ENCODE results near the gene LIG1. TPM values are rescaled to one million over a fixed set of nuclear protein-coding genes. Genes with fewer than 3 reads are reported as not detected.

The LIG1 gene
- total RNA-seq (10 to 100 TPM; 47.1 to 58.0 TPM), total RNA-seq (73.6 to 74.3 reads per million in 2 donors)

DNA sequence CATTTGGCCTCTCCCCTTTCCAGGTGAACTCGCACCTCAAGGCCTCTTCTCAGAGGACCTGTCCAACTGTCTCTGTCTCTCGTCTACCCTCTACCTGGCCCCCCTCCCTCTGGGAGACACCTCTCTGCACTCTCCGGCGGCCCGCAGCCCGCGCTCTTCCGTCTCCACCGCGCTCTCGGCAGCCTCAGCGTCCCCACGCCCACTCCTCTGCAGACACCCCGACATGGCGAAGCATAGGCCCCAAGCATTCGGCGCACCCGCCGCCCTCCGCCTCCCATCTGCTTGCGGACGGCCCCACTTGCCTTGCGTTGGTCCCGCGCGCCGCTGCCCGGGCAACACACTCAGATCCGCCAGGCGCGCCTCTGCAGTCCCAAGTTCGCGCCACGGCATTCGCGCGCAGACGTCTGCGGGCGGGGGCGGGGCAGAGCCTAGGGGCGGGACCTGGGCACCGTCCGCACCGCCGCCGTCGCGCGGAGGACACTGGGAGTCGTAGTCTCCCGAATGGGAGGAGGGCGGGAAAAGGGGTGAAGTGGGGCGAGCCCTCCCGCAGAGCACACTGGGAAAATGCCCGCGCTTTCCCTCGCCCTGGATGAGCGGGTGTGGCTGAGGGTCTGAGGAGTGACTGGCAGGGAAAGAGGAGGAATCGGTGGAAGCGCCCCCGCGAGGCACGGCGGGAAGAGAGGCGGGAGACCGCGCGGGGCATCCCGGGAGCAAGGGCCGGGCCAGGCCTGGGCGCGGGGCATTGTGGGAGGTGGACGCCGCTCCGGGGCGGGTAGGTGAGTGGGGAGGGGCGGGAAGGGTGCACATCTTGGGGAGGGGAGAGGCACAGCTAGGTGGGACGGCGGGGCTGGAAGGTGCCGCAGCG lies at the start of gene LIG1, which contains the start of gene ZSWIM9:
Gene LIG1, minus strand, starts transcription at position 406 of the 865 bp plus-strand sequence. CDS start 4,778 bp downstream, outside the sequence.
Gene ZSWIM9, plus strand, starts transcription at position 742 of the 865 bp plus-strand sequence. CDS start 1,123 bp downstream, outside the sequence.
- Mint-ChIP-seq H3K27me3 (no peaks in the 10 kb centered on the region), H3K4me1 (peaks cover 32% of the 10 kb centered on the region), H3K27ac (peak within 1 kb of the TSS; percentile 91), H3K4me3 (peak within 1 kb of the TSS; percentile 99), H3K36me3 (ENCODE audit: low read depth) (peaks cover 11% of the 10 kb centered on the region)
- ATAC-seq (peak; percentile 88), DNase-seq (peak; percentile 81 to 87 (median 86))
- H3K9me3 ChIP-seq (ENCODE audit: control insufficient read depth, low read length, poor library complexity, severe bottlenecking) = no peaks in the 10 kb centered on the region

DNA sequence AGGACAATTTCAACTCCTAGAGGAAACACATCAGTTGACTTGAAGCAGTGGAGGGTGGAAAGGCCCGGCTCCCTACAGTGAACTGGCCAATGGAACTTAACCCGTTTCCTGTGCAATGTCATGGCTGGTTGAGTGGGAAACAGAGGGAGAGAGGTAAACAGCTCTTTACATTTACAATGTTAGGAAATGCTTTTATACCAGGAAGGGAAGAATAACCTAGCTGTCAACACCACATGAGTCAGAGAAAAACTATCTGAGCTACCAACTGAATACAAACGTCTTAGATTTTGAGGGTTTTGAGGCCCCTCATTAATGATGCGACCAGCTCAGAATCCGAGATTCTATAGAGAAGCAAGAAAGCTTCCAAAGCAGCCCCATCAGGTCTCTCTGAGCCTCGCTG lies 48.9 kb upstream of the LIG1 start:
- no peak overlapping the region for H3K4me3 Mint-ChIP-seq
- H3K27ac Mint-ChIP-seq = no peak overlapping the region
- ATAC-seq (no peak), DNase-seq (no peak)
- peaks cover 3% of the 10 kb centered on the region for H3K36me3 Mint-ChIP-seq (ENCODE audit: low read depth)
- H3K27me3 Mint-ChIP-seq = no peaks in the 10 kb centered on the region
- H3K9me3 ChIP-seq (ENCODE audit: control insufficient read depth, low read length, poor library complexity, severe bottlenecking) = no peaks in the 10 kb centered on the region
- H3K4me1 Mint-ChIP-seq = peaks cover 13% of the 10 kb centered on the region

- Mint-ChIP-seq H3K27ac (no peak overlapping the region), H3K27me3 (no peaks in the 10 kb centered on the region), H3K4me1 (peaks cover 18% of the 10 kb centered on the region), H3K4me3 (no peak overlapping the region), H3K36me3 (ENCODE audit: low read depth) (peaks cover 8% of the 10 kb centered on the region)
- ATAC-seq (no peak), DNase-seq (no peak)
- H3K9me3 ChIP-seq (ENCODE audit: control insufficient read depth, low read length, poor library complexity, severe bottlenecking) = no peaks in the 10 kb centered on the region
These were observed 46.8 kb upstream of the LIG1 start for GRCh38 chr19:48216933-48217332.

GRCh38 chr19:48213959-48214358 lies 43.8 kb upstream of the LIG1 start:
- Mint-ChIP-seq H3K4me1 (peaks cover 21% of the 10 kb centered on the region), H3K27me3 (no peaks in the 10 kb centered on the region), H3K4me3 (no peak overlapping the region), H3K36me3 (ENCODE audit: low read depth) (peaks cover 10% of the 10 kb centered on the region), H3K27ac (no peak overlapping the region)
- DNase-seq = no peak
- ATAC-seq = no peak
- H3K9me3 ChIP-seq (ENCODE audit: control insufficient read depth, low read length, poor library complexity, severe bottlenecking) = no peaks in the 10 kb centered on the region

DNA sequence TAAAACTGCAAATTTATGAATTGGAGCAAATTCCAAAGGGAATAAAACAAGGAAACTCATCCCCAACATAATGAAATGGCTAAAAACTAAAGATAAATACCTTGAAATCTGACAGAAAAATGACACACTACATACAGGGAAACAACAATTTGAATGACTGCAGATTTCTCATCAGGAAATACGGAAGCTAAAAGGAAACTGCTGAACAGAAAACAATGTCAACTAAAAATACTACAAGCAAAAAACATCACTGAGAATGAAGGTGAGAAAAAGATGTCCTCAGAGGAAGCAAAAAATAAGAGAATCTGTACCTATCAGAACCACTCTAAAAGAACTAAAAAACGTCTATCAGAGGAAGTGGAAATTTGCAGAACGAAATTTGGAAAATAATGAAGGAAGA lies 39.9 kb upstream of the LIG1 start:
- no peaks in the 10 kb centered on the region for H3K27me3 Mint-ChIP-seq
- no peaks in the 10 kb centered on the region for H3K9me3 ChIP-seq (ENCODE audit: control insufficient read depth, low read length, poor library complexity, severe bottlenecking)
- no peak overlapping the region for H3K4me3 Mint-ChIP-seq
- peaks cover 17% of the 10 kb centered on the region for H3K4me1 Mint-ChIP-seq
- no peak for DNase-seq
- H3K36me3 Mint-ChIP-seq (ENCODE audit: low read depth) = peaks cover 9% of the 10 kb centered on the region
- peak overlapping the region; percentile 75 for H3K27ac Mint-ChIP-seq
- ATAC-seq = no peak

GRCh38 chr19:48206397-48207093 lies 36.4 kb upstream of the LIG1 start:
- no peak for DNase-seq
- H3K9me3 ChIP-seq (ENCODE audit: control insufficient read depth, low read length, poor library complexity, severe bottlenecking) = no peaks in the 10 kb centered on the region
- peaks cover 8% of the 10 kb centered on the region for H3K4me1 Mint-ChIP-seq
- peak overlapping the region; percentile 70 for H3K27ac Mint-ChIP-seq
- H3K36me3 Mint-ChIP-seq (ENCODE audit: low read depth) = no peaks in the 10 kb centered on the region
- H3K27me3 Mint-ChIP-seq = no peaks in the 10 kb centered on the region
- no peak overlapping the region for H3K4me3 Mint-ChIP-seq
- no peak for ATAC-seq

- DNase-seq (peak; percentile 74 to 83 (median 80)), ATAC-seq (peak; percentile 100)
- Mint-ChIP-seq H3K4me3 (no peak overlapping the region), H3K36me3 (ENCODE audit: low read depth) (no peaks in the 10 kb centered on the region), H3K27me3 (no peaks in the 10 kb centered on the region), H3K27ac (no peak overlapping the region), H3K4me1 (peaks cover 5% of the 10 kb centered on the region)
- no peaks in the 10 kb centered on the region for H3K9me3 ChIP-seq (ENCODE audit: control insufficient read depth, low read length, poor library complexity, severe bottlenecking)
These were observed 33.9 kb upstream of the LIG1 start for GRCh38 chr19:48203794-48204628.

DNA sequence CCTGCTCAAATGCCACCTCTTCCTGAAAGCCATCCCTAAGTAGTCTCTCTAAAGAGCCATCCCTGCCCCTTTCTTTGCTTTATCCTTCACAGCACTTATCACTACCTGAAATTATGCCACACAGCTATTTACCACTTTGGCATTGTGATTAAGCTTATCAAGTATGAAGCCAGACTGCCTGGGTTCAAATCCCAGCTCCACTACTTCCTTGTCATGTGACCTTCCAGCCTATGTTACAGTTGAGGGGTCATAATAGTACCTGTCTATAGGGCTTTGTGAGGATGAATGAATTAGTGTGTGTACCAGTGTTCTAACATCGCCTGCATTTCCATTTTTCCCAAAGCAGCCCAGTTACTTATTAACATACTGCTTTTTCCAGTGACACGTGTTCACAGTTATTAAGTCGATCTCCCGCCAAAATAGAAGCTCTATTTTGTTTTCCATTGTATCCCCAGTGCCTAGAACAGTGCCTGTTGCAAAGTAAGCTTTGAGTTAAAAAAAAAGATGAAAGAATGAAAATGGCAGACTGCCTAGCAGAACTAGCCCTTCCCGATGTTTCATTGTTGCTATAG lies 33.2 kb upstream of the LIG1 start:
- H3K36me3 Mint-ChIP-seq (ENCODE audit: low read depth) = no peaks in the 10 kb centered on the region
- peaks cover 5% of the 10 kb centered on the region for H3K4me1 Mint-ChIP-seq
- ATAC-seq (no peak), DNase-seq (no peak)
- no peaks in the 10 kb centered on the region for H3K9me3 ChIP-seq (ENCODE audit: control insufficient read depth, low read length, poor library complexity, severe bottlenecking)
- no peaks in the 10 kb centered on the region for H3K27me3 Mint-ChIP-seq
- no peak overlapping the region for H3K4me3 Mint-ChIP-seq
- H3K27ac Mint-ChIP-seq = no peak overlapping the region

DNA sequence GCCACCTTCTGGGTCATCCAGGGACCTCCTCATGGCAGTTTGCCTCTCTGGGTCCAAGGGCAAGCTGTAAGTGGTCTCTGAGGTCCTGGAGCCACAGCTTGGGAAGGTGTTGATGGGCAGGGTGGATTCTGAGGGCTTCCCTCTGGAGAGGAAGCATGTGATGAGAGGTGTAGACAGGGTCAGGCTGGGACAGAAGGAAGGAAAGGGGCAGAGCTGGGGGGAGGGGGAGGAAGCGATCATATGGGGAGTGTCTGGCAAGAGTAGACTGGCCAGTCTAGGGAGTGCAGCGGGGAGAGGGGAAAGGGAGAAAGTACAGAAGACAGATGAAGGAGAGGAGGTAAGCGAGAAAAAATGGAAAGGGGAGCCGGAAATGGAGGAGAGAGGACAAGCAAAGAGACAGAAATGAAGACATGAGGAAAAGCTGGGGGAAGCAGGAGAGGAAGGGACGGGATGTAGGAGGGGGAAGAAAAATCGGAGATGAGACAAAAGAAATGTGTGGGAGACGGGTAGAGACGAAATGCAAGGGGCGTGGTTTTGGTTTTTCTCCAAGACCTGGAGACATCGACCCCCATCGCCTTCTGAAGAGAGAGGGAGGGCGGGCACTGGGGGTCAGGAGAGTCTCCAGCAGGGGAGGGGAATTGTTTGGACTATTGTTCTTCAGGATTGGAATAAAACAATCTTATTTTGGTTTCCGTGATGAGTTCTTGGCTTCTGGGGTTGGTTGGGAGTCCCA lies 27.0 kb upstream of the LIG1 start:
- ATAC-seq (no peak), DNase-seq (no peak)
- Mint-ChIP-seq H3K36me3 (ENCODE audit: low read depth) (no peaks in the 10 kb centered on the region), H3K4me3 (no peak overlapping the region), H3K4me1 (peaks cover 16% of the 10 kb centered on the region), H3K27ac (peak overlapping the region; percentile 48), H3K27me3 (no peaks in the 10 kb centered on the region)
- H3K9me3 ChIP-seq (ENCODE audit: control insufficient read depth, low read length, poor library complexity, severe bottlenecking) = no peaks in the 10 kb centered on the region

DNA sequence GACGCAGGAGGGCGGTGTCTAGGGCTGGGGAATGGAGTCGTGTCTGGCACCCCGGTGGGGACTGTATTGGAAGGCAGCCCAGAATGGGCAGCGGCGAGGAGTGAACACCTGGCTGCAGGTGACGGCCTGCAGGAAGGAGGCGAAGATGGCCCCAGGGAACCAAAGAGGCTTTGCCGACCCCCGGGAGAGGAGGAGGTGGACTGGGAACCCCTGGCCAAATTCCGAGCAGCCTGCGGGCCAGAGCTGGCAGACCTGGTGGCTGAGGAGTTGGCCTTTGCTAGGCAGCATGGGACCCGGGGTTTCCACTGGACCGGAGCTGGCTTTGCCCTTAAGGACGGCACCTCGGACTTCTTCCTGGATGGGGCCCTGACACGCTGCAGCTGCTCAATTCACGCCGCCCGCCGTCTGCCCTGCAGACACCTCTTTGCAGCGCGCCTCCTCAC lies 26.2 kb upstream of the LIG1 start:
- no peaks in the 10 kb centered on the region for H3K9me3 ChIP-seq (ENCODE audit: control insufficient read depth, low read length, poor library complexity, severe bottlenecking)
- Mint-ChIP-seq H3K4me1 (peaks cover 14% of the 10 kb centered on the region), H3K27ac (peak overlapping the region; percentile 48), H3K27me3 (no peaks in the 10 kb centered on the region), H3K36me3 (ENCODE audit: low read depth) (no peaks in the 10 kb centered on the region), H3K4me3 (no peak overlapping the region)
- ATAC-seq = no peak
- no peak for DNase-seq

DNA sequence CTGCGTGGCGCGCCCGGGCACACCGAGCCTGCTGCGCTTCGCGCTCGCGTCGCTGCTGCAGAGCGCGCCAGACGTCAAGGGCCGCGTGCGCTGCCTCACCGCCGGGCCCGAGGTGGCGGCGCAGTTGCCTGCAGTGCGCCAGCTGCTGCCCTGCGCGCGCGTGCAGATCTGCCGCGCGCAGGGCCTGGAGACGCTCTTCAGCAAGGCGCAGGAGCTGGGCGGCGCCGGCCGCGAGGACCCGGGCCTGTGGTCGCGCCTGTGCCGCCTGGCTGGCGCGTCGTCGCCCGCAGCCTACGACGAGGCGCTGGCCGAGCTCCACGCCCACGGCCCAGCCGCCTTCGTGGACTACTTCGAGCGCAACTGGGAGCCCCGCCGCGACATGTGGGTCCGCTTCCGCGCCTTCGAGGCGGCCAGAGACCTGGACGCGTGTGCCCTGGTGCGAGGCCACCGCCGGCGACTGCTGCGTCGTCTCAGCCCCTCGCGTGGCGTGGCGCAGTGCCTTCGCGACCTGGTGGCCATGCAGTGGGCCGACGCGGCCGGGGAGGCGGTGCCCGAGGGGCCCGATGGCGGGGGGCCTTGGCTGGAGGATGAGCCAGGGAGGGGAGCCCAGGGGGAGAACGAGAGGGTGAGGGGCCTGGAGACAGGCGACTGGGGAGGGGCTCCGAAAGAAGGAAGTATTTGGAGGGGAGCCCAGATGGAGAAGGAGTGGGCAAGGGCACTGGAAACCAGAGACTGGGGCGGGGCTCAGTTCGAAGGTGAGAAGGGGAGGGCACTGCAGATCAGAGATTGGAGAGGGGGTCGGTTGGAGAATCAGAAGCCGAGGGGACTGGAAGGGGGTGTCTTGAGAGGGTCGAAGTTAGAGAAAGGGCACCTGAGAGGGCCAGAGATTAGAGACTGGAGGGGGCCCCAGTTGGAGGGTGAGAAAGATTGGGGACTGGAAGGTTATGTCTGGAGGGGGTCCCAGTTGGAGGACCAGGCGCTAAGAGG lies 25.0 kb upstream of the LIG1 start:
- no peaks in the 10 kb centered on the region for H3K9me3 ChIP-seq (ENCODE audit: control insufficient read depth, low read length, poor library complexity, severe bottlenecking)
- no peak for DNase-seq
- no peak for ATAC-seq
- Mint-ChIP-seq H3K27ac (no peak overlapping the region), H3K4me1 (peaks cover 16% of the 10 kb centered on the region), H3K4me3 (no peak overlapping the region), H3K27me3 (no peaks in the 10 kb centered on the region), H3K36me3 (ENCODE audit: low read depth) (peaks cover 4% of the 10 kb centered on the region)
